ENCODE results near the gene CCL2.

DNA sequence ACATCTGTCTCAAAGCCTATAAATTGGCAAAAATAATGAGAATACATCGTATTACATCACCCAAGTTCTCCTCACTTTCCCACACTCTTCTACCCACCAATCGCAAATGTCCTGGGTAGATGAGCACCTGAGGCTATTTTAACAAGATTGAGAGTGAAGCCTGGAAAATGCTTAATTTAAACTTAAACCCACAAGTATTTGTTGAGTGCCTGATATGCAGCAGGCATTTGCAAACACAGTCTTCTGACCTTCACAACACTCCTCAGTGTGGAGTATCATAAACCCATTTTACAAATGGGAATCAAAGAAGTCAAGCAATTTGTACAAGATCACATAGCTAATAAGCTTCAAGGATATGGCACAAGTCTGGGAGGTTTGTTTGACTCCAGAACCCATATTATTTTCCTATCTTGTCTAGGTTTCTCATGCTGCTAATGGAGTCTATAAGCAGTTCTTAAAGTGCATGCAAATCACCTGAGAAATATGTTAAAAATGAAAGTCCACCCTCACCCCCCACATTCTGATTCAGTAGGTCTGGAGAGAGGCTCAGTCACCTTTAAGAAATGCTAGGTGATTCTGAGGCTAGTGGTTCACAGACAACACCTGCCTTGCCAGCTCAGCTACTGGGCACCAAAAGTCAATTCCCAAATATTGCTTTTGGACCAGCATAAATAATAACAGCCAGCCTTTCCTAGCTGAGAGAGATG is 34.9 kb upstream of the CCL2 start:
- TF ChIP-seq SUZ12 (IDR thresholded peaks at IDR 0.05), result no peak
- no peak for TF ChIP-seq FOXK2 (IDR thresholded peaks at IDR 0.05)
- TF ChIP-seq ELF4 (IDR thresholded peaks at IDR 0.05), result no peak
- TF ChIP-seq TARDBP (IDR thresholded peaks at IDR 0.05), result no peak
- no peak for TF ChIP-seq ARNT (IDR thresholded peaks at IDR 0.05)
- TF ChIP-seq LEF1 (IDR thresholded peaks at IDR 0.05; ENCODE audit: borderline replicate concordance), result no peak
- TF ChIP-seq BHLHE40 (IDR thresholded peaks at IDR 0.05; ENCODE audit: borderline replicate concordance), result no peak
- no peak for TF ChIP-seq NFRKB (IDR thresholded peaks at IDR 0.05)
- no peak for TF ChIP-seq SP1 (IDR thresholded peaks at IDR 0.05)
- TF ChIP-seq CTBP1 (IDR thresholded peaks at IDR 0.05; ENCODE audit: borderline replicate concordance), result no peak
